Measurements from ENCODE around the gene BCO1. TPM values are rescaled to one million over a fixed set of nuclear protein-coding genes. Genes with fewer than 3 reads are reported as not detected.
A peak's percentile ranks its signal among the peaks of the same experiment; 100 is the strongest.

Gene BCO1
- total RNA-seq, 2 donors from 2014 or later: 0.18 to 2.2 TPM

DNA sequence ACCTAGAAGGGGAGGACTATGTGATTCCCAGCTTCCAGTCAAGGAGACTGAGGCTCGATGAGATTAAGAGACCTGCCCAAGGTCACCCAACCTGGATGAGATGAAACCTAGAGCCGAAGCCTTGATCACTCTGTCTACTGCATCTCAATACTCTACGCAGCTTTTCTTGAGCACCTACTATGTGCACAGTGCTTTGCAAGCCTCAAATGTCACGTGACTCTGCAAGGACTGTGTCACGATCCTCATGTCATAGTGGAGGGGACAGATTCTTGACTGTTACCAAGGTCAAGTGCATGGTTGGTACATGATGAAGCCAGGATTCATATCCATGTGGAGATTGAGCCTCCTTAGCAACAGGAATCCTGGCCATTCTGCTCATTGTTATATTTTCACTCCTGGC lies 14.7 kb downstream of the BCO1 start:
- Histone ChIP-seq H3K9me3 (no peaks in the 10 kb centered on the region), H3K27me3 (replicated peaks; ENCODE audit: insufficient read depth) (no peaks in the 10 kb centered on the region), H3K36me3 (no peaks in the 10 kb centered on the region), H3K4me3 (no peak overlapping the region), H3K27ac (no peak overlapping the region), H3K4me1 (replicated peaks) (no peaks in the 10 kb centered on the region)
- WGBS: 97% methylated on average over 5 of the region's 5 CpGs
- intact Hi-C loops (cut with DNase I): no loop called here
- TF ChIP-seq CTCF (IDR thresholded peaks at IDR 0.05) (no peak), POLR2A (IDR thresholded peaks at IDR 0.05) (no peak), POLR2AphosphoS5 (IDR thresholded peaks at IDR 0.05) (no peak)
- DNase-seq (ENCODE audit: low spot score): no peak

GRCh38 chr16:81254922-81255526 lies 16.5 kb downstream of the BCO1 start:
- Histone ChIP-seq H3K27me3 (replicated peaks; ENCODE audit: insufficient read depth) (no peaks in the 10 kb centered on the region), H3K36me3 (no peaks in the 10 kb centered on the region), H3K9me3 (no peaks in the 10 kb centered on the region), H3K27ac (no peak overlapping the region), H3K4me3 (no peak overlapping the region), H3K4me1 (replicated peaks) (no peaks in the 10 kb centered on the region)
- TF ChIP-seq POLR2A (IDR thresholded peaks at IDR 0.05): no peak
- no peak for TF ChIP-seq POLR2AphosphoS5 (IDR thresholded peaks at IDR 0.05)
- TF ChIP-seq CTCF (IDR thresholded peaks at IDR 0.05): no peak
- intact Hi-C loops (cut with DNase I): no loop called here
- no peak for DNase-seq (ENCODE audit: low spot score)
- 89% methylated on average over 5 of the region's 5 CpGs for WGBS

DNA sequence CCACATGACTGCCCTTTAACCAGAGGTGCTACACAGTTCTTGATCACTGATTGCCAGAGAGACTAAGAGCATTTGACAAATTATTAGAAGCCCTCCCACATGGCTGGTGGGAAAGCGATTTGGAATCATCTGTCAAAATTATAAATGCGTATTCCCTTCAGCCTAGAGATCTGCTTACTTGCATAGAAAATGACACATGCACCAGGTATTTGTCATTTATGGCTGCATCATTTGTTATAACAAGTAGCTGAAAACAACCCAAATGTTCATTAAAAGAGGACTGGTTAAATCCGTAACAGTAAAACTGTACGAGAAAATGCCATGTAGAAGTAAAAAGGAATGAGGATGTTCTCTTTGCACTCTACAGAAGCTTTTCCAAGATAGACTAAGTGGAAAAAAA lies 21.4 kb downstream of the BCO1 start:
- Histone ChIP-seq H3K4me1 (replicated peaks) (no peaks in the 10 kb centered on the region), H3K36me3 (no peaks in the 10 kb centered on the region), H3K27ac (no peak overlapping the region), H3K4me3 (no peak overlapping the region), H3K9me3 (no peaks in the 10 kb centered on the region), H3K27me3 (replicated peaks; ENCODE audit: insufficient read depth) (no peaks in the 10 kb centered on the region)
- no peak for DNase-seq (ENCODE audit: low spot score)
- no peak for TF ChIP-seq CTCF (IDR thresholded peaks at IDR 0.05)
- TF ChIP-seq POLR2A (IDR thresholded peaks at IDR 0.05): no peak
- no peak for TF ChIP-seq POLR2AphosphoS5 (IDR thresholded peaks at IDR 0.05)
- 84% methylated on average over 4 of the region's 4 CpGs for WGBS
- intact Hi-C loops (cut with DNase I): no loop called here

DNA sequence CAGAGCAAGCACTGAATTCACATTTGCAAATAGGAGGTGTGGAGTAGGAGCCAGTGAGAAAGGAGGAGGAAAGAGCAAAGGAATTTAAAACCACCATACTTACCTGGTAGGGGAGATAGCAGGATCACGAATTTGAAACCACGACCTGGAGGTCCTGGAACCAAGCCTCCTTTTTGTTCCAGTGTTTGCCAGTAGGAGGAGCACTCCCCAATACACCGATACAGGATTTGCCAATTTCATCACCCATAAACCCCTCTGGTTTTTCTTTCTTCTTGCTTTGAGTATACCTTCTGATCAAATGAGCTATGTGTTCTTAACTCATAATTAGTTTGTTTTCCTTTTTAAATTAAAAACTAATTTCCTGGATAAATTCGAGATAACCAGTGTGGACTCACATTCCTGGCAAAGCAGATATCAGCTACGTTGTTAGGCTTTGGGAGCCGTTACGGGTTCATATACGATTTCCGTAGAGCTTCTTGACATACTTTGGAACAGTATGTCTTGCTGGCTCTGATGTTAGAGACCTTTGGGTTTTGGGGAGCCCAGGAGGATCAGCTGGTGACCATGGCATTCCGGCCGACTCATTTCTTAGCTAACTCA lies 22.7 kb downstream of the BCO1 start:
- no peak overlapping the region for H3K27ac ChIP-seq
- H3K36me3 ChIP-seq: no peaks in the 10 kb centered on the region
- H3K4me3 ChIP-seq: no peak overlapping the region
- TF ChIP-seq POLR2AphosphoS5 (IDR thresholded peaks at IDR 0.05) (no peak), CTCF (IDR thresholded peaks at IDR 0.05) (peak in 3 of 4 experiments; percentile 41 to 56 (median 55))
- intact Hi-C loops (cut with DNase I): no loop called here
- H3K9me3 ChIP-seq: no peaks in the 10 kb centered on the region
- WGBS: 78% methylated on average over 11 of the region's 11 CpGs
- H3K27me3 ChIP-seq (replicated peaks; ENCODE audit: insufficient read depth): no peaks in the 10 kb centered on the region
- DNase-seq (ENCODE audit: low spot score): no peak
- H3K4me1 ChIP-seq (replicated peaks): peaks cover 4% of the 10 kb centered on the region

Data from prostate gland (tissue), 2 donors.